ELF-1 (cell line): ENCODE measurements around the gene AOAH.

ENCODE experiments used
- DNase-seq: peaks from one replicate; pipeline ENCODE4 v3.0.0-alpha.2; 2016; ENCODE audit warnings: low read depth, low spot score

Gene AOAH

DNA sequence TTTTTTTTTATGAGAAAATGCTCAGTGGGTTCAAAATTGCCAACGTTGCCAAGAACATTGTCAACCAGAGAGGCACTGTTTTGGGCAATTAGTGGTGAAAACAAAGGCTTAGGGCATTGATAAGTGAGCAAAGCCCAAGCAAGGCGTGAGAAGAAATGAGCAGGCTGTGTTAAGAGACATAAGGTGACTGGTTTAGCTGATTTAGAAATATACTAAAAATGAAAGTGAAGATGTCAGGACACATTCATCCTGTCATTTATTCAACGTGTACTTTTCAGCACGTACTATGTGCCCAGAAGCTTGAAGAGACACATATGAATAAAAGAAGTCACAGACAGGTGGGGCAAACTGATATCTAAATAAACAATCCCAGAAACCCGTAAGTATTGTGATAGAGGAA is 31.8 kb downstream of the AOAH start:
- no peak for DNase-seq

GRCh38 chr7:36691983-36692382 is 32.3 kb downstream of the AOAH start:
- no peak for DNase-seq

- DNase-seq: no peak
These were observed 33.6 kb downstream of the AOAH start for GRCh38 chr7:36690514-36691187.

DNA sequence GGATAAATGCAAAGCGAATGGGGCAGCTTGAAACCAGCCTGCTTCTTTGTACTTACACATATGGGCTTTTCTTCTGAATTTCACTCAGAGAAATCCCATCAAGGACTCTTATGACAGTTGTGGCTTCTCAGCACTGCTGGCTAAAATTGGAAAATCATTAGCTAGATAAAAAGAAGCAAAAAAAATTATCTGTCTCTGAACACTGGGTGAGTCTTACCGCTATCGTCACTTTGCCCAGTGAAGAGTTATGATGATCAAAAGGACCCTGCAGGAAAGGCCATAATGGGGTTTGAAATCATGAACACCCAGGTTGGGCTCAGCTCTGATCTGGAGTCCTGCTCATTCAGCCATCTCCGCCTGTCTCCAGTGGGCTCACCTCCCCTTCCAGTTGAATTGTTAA is 34.3 kb downstream of the AOAH start:
- DNase-seq: no peak

- DNase-seq: no peak
These were observed 37.8 kb downstream of the AOAH start for GRCh38 chr7:36686499-36686898.

GRCh38 chr7:36684954-36685353 is 39.3 kb downstream of the AOAH start:
- no peak for DNase-seq

- no peak for DNase-seq
These were observed 40.5 kb downstream of the AOAH start for GRCh38 chr7:36683695-36684357.

- no peak for DNase-seq
These were observed 41.2 kb downstream of the AOAH start for GRCh38 chr7:36683111-36683510.

DNA sequence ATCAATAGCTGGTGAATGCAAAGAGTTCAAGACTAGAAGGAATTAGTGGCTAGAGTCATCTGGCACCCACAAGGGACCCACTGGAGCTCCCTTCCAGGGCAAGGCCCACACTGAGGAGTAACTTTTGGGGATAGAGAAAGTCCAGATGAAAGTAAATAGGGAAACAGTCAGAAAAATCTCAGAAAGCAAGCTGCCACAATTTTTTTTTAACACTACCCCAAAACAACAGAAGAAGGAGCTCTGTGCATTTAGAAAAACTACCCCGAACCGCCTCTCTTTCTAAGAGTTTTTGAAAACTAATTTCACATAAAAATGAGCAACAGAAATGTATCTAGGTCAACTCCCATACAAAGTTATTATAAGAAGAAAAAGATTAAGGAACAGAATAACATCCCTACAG is 42.2 kb downstream of the AOAH start:
- DNase-seq: no peak

- no peak for DNase-seq
These were observed 46.4 kb downstream of the AOAH start for GRCh38 chr7:36677769-36678437.

- no peak for DNase-seq
These were observed 50.6 kb downstream of the AOAH start for GRCh38 chr7:36673703-36674102.

DNA sequence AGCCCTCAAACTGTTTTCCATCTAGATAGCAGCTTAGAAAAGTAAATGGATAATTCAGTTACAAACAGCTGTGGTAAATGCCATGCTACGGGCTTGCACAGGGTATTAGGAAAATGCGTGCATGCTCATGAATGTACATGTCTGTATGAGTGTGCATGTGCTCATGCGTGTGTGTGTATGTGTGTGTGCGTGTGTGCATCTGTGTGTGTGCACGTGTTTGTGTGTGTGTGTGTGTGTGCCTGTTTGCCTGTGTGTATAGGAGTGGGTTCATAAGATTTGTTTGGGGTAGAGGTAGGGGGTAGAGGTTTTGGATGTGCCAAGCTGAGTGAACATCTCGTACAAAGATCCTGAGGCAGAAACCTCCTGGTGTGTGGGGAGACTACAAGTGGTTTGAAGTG is 52.9 kb downstream of the AOAH start:
- no peak for DNase-seq

DNA sequence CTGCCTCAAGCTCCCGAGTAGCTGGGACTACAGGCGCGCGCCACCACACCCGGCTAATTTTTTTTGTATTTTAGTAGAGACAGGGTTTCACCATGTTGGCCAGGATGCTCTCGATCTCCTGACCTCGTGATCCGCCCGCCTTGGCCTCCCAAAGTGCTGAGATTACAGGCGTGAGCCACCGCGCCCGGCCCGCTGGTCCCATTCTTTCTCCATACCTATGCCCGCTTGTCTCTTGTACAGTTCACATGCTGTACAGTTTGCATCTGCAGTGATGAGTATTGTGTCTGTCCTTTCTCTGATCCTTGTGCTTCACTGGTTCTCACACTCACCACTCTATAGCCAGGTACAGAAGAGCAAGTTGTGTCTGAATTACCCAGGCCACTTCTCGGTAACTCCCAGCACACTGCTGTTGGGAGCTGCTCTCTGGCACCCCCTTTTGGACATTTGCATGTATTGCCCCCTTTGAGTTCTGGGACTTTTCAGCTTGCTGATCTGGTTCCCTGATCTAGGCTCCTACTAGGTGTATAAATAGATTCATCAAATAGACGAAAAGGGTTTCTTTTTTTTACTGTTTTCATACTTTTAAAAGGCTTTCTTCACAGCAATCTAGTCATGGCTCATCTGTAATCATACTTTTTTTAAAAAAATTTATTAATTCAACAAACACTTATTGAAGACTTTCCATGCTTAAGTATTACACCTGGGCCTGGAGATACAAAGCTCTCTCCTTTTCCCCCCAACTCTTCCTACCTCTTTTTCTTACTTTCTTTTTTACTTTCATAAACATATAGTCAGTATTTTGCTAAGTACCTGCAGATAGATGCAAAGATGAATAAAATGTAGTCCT is 53.5 kb downstream of the AOAH start:
- DNase-seq: peak; percentile 83

- no peak for DNase-seq
These were observed 55.5 kb downstream of the AOAH start for GRCh38 chr7:36668750-36669149.

- no peak for DNase-seq
These were observed 56.2 kb downstream of the AOAH start for GRCh38 chr7:36668080-36668479.

GRCh38 chr7:36667007-36667745 is 57.1 kb downstream of the AOAH start:
- DNase-seq: no peak

- DNase-seq: no peak
These were observed 60.8 kb downstream of the AOAH start for GRCh38 chr7:36663481-36663880.

DNA sequence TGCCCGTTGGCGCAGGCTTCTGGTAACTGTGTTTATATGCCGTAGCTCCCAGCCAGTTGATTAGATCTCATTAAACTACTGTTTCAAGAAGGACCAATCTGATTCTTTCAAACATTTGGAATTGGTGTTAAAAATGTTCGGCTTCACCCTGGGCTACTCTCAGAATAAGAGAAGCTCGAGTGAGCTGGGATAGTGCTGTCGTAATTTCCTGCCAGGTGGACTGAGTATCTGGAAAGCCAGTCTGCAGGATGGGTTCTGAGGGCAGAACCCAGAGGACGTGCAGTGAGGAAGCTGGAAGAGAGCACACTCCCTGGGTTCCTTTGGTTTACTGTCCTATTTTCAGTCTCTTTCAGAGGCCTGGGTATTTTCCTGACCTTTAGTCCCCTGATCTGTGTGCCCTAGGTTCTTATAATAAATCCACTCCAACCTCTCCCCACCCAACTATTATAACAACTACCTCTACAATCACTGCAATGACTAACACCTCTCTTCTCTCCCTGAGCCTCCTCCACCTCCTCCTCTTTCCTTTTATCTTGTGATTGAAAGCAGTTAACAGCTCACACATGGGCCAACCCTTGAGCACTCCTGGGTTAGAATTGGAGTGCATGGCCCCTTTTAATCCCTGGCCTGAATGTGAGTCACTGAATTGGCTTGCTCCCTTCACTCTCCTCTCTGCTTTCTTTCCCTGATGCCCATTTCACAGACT is 63.0 kb downstream of the AOAH start:
- DNase-seq: peak; percentile 72

GRCh38 chr7:36659638-36660341 is 64.5 kb downstream of the AOAH start:
- no peak for DNase-seq

- DNase-seq: peak; percentile 80
These were observed 65.2 kb downstream of the AOAH start for GRCh38 chr7:36659172-36659516.
